GM12891 (cell line): ENCODE results near the gene CCDC33.

Experiments
- POLR2A ChIP-seq: IDR thresholded peaks from 2 replicates; pipeline ENCODE4 v1.6.1; 2011; ENCODE audit warnings: low read depth, low read length, control low read depth
- POU2F2 ChIP-seq: IDR thresholded peaks from 2 replicates; pipeline ENCODE4 v1.6.1; 2011; ENCODE audit warnings: low read depth, mild to moderate bottlenecking, control low read depth, low read length, moderate library complexity

DNA sequence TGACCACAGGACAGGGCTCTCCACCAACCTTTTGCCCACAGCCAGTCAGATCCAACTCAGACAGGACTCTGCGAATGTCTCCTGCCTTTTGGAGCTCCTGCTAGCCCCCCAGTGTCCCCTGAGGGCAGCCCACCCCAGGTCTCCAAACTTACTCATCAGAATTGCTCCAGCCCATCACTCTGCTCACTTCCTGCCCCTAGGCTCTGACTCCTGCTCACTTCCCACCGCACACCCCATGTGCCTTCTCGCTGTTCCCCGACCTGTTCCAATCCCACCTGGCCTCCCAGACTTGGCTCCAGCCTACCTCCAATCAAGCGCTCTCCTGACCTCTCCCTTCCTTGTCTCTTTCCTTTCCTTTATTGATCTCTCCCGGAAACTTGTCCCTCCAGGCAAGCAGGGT lies 27.6 kb upstream of the CCDC33 start:
- TF ChIP-seq POLR2A (no peak), POU2F2 (no peak)
